HFFc6 (cell line): ENCODE data around the gene SAPCD1. TPM values are rescaled to one million over a fixed set of nuclear protein-coding genes. Genes with fewer than 3 reads are reported as not detected.
A peak's percentile ranks its signal among the peaks of the same experiment; 100 is the strongest.

Source experiments
- DNase-seq: peaks from one replicate; pipeline ENCODE4 v3.0.0-alpha.2; 2018
- H3K27ac Mint-ChIP-seq: 2 replicates; pipeline ENCODE4 v1.8.0; 2020; ENCODE audit warnings: mild to moderate bottlenecking, mixed read lengths
- H3K27me3 Mint-ChIP-seq: 2 replicates; pipeline ENCODE4 v1.8.0; 2021; ENCODE audit warnings: mild to moderate bottlenecking, moderate library complexity, mixed read lengths; ENCODE audit not compliant: insufficient read depth
- H3K36me3 Mint-ChIP-seq: 2 replicates; pipeline ENCODE4 v1.8.0; 2021; ENCODE audit warnings: low read depth, mixed read lengths
- H3K4me1 Mint-ChIP-seq: 2 replicates; pipeline ENCODE4 v1.8.0; 2020; ENCODE audit warnings: low read depth, mixed read lengths
- H3K4me3 Mint-ChIP-seq: 2 replicates; pipeline ENCODE4 v1.8.0; 2020; ENCODE audit warnings: mild to moderate bottlenecking, moderate library complexity, mixed read lengths
- H3K9me3 Mint-ChIP-seq: 2 replicates; pipeline ENCODE4 v1.8.0; 2020; ENCODE audit warnings: mild to moderate bottlenecking, mixed read lengths
- CTCF ChIP-seq: fragments of 200-600 bp; sonication (generic); IDR thresholded peaks from 2 replicates; pipeline ENCODE4 v1.5.0; 2021; ENCODE audit warnings: antibody characterized with exemption, mild to moderate bottlenecking
- total RNA-seq, 6 experiments: library from RNA; stranded (reverse); fragmentation: NEBNext Ultra II Directional; extraction: Animal tissue kit (Norgen Biotek cat#: 25700); gene quantifications; 2 replicates in 1 of 6; 3 replicates in 5 of 6; pipeline ENCODE4 v1.2.3, GENCODE V29; 2021

SAPCD1 gene
- total RNA-seq, 6 experiments from 2014 or later = 0.91 to 2.4 (median 1.3) TPM

GRCh38 chr6:31740397-31741223 lies 21.8 kb upstream of the SAPCD1 start:
- no peaks in the 10 kb centered on the region for H3K9me3 Mint-ChIP-seq
- H3K36me3 Mint-ChIP-seq = peaks cover 16% of the 10 kb centered on the region
- DNase-seq = no peak
- H3K4me3 Mint-ChIP-seq = peak overlapping the region; percentile 97
- no peak for TF ChIP-seq CTCF
- H3K4me1 Mint-ChIP-seq = peaks cover 46% of the 10 kb centered on the region
- H3K27me3 Mint-ChIP-seq = no peaks in the 10 kb centered on the region; the same call in 1 of the 2 replicates
- peak overlapping the region; percentile 86 for H3K27ac Mint-ChIP-seq

- TF ChIP-seq CTCF = no peak
- H3K4me3 Mint-ChIP-seq = no peak overlapping the region
- peaks cover 43% of the 10 kb centered on the region for H3K4me1 Mint-ChIP-seq
- H3K9me3 Mint-ChIP-seq = no peaks in the 10 kb centered on the region
- H3K27me3 Mint-ChIP-seq = no peaks in the 10 kb centered on the region; the same call in 1 of the 2 replicates
- H3K36me3 Mint-ChIP-seq = peaks cover 9% of the 10 kb centered on the region; the same call in 1 of the 2 replicates
- no peak for DNase-seq
- H3K27ac Mint-ChIP-seq = peak overlapping the region; percentile 34; the same call in 1 of the 2 replicates
Measured at GRCh38 chr6:31741815-31742214, 20.6 kb upstream of the SAPCD1 start.

- DNase-seq = no peak
- Mint-ChIP-seq H3K4me3 (no peak overlapping the region), H3K27me3 (no peaks in the 10 kb centered on the region; the same call in 1 of the 2 replicates), H3K9me3 (no peaks in the 10 kb centered on the region), H3K36me3 (peaks cover 16% of the 10 kb centered on the region; the same call in 1 of the 2 replicates), H3K4me1 (peaks cover 39% of the 10 kb centered on the region), H3K27ac (no peak overlapping the region)
- no peak for TF ChIP-seq CTCF
Measured at GRCh38 chr6:31742894-31743293, 19.6 kb upstream of the SAPCD1 start.

GRCh38 chr6:31744422-31744821 lies 18.0 kb upstream of the SAPCD1 start:
- Mint-ChIP-seq H3K9me3 (no peaks in the 10 kb centered on the region), H3K27ac (no peak overlapping the region), H3K4me3 (no peak overlapping the region), H3K4me1 (peaks cover 24% of the 10 kb centered on the region), H3K36me3 (peaks cover 16% of the 10 kb centered on the region; the same call in 1 of the 2 replicates), H3K27me3 (no peaks in the 10 kb centered on the region; the same call in 1 of the 2 replicates)
- DNase-seq = no peak
- TF ChIP-seq CTCF = no peak

- Mint-ChIP-seq H3K4me3 (no peak overlapping the region), H3K27ac (no peak overlapping the region), H3K27me3 (no peaks in the 10 kb centered on the region; the same call in 1 of the 2 replicates), H3K9me3 (no peaks in the 10 kb centered on the region), H3K4me1 (peaks cover 25% of the 10 kb centered on the region), H3K36me3 (peaks cover 16% of the 10 kb centered on the region; the same call in 1 of the 2 replicates)
- no peak for TF ChIP-seq CTCF
- no peak for DNase-seq
Measured at GRCh38 chr6:31749301-31750036, 13.0 kb upstream of the SAPCD1 start.
